ENCODE data around the gene TBK1.

DNA sequence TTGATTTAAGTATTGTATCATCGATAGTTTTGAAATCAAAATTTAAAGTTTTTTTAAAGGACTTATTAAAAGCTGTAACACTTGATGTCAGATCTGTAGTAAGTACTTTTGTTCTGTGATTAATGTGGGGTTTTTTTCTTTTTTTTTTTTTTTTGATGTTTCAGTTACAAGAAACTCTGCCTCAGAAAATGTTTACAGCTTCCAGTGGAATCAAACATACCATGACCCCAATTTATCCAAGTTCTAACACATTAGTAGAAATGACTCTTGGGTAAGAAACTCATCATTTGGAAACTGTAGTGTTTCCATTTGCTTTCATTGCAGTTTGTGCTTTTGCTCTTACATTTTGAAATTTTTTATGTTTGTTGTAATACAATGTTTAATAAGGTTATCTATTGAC, 45.6 kb downstream of the TBK1 start:
- TF ChIP-seq CTCF (IDR thresholded peaks at IDR 0.05; ENCODE audit: low read length) (no peak), EZH2 (optimal IDR thresholded peaks at IDR 0.05; ENCODE audit: low read depth, low read length) (no peak)
